ENCODE data around the gene DCAF5.

GRCh38 chr14:69093631-69094421 is 59.1 kb downstream of the DCAF5 start:
- TF ChIP-seq CTCF (IDR thresholded peaks at IDR 0.05) (no peak), POLR2A (IDR thresholded peaks at IDR 0.05; ENCODE audit: low read depth) (no peak), POLR2AphosphoS5 (IDR thresholded peaks at IDR 0.05) (no peak), EP300 (IDR thresholded peaks at IDR 0.05) (no peak)

Measured in esophagus muscularis mucosa (tissue), 4 donors.